ENCODE results near the gene KIAA0319L.
"Not testable (repeated sequence)": the region's sequence is repeated elsewhere in the genome, so short reads cannot be mapped to it uniquely, and the experiment has no call there.

Gene KIAA0319L

DNA sequence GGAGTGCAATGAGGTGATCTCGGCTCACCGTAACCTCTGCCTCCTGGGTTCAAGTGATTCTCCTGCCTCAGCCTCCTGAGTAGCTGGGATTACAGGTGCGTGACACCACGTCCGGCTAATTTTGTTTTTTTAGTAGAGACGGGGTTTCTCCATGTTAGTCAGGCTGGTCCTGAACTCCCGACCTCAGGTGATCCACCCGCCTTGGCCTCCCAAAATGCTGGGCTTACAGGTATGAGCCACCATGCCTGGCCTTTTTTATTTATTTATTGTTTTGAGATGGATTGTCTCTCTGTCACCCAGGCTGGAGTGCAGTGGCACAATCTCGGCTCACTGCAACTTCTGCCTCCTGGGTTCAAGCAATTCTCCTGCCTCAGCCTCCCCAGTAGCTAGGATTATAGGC is 24.4 kb upstream of the KIAA0319L start:
- DNase-seq: not testable (repeated sequence)

DNA sequence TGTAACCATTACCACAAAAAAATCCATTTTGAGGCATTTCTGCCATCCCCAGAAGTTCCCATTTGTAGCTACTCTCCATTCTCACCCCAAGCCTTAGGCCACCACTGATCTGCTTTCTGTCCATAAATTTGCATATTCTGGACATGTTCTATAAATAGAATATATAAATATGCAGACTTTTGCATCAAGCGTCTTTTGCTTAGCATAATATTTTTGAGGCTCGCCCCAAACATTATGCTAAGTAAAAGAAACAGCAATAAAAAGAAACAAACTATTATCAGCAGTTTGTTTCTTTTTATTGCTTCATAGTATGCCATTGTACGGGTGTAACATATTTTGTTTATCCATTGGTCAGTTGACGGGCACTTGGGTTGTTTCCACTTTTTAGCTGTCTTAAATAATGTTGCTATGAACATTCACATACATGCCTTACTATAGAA is 23.8 kb upstream of the KIAA0319L start:
- no peak for DNase-seq

DNA sequence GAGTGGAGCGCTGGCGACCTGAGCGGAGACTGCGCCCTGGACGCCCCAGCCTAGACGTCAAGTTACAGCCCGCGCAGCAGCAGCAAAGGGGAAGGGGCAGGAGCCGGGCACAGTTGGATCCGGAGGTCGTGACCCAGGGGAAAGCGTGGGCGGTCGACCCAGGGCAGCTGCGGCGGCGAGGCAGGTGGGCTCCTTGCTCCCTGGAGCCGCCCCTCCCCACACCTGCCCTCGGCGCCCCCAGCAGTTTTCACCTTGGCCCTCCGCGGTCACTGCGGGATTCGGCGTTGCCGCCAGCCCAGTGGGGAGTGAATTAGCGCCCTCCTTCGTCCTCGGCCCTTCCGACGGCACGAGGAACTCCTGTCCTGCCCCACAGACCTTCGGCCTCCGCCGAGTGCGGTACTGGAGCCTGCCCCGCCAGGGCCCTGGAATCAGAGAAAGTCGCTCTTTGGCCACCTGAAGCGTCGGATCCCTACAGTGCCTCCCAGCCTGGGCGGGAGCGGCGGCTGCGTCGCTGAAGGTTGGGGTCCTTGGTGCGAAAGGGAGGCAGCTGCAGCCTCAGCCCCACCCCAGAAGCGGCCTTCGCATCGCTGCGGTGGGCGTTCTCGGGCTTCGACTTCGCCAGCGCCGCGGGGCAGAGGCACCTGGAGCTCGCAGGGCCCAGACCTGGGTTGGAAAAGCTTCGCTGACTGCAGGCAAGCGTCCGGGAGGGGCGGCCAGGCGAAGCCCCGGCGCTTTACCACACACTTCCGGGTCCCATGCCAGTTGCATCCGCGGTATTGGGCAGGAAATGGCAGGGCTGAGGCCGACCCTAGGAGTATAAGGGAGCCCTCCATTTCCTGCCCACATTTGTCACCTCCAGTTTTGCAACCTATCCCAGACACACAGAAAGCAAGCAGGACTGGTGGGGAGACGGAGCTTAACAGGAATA is 20.1 kb upstream of the KIAA0319L start:
- DNase-seq: peak in 1 of 56 donors; percentile 12

DNA sequence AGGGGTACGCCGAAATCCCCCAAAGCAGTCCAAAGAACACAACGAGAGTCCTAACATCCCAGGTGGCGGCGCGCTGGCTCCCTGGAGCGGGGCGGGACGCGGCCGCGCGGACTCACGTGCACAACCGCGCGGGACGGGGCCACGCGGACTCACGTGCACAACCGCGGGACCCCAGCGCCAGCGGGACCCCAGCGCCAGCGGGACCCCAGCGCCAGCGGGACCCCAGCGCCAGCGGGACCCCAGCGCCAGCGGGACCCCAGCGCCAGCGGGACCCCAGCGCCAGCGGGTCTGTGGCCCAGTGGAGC is 19.5 kb upstream of the KIAA0319L start:
- not testable (repeated sequence) for DNase-seq

DNA sequence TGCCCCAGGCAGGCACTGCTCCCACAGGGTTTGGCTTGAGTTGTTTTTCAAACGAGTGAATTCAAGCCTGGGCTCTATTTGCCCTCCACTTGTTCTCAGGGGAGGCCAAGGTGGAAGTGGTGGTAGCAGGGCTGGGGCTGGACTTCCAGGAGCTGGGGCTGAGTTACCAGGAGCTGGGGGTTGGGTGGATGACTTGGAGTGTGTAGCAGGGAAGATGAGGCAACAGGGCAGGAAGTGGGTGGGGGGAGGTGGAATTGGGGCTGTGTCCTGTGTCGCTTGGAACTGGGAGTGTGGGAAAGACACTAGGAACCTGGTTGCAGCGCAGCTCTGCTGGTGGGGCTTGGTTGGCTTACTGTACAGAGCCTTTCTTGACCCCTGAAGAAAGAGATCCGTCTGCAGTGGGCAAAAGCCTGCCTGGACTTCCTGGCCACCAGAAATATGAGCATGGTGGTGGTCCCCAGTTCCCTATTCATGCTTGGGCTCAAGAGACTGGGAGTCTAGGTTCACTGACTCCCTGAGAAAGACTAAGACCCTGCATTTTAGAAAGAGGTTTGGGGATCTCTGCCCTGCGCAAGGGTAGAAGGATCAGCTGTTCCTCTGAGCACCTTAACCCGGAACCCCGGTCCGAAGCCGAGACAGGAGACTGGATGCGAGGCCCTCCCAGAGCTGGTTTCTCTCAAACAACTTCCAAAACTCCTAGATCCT is 19.0 kb upstream of the KIAA0319L start:
- DNase-seq: no peak

DNA sequence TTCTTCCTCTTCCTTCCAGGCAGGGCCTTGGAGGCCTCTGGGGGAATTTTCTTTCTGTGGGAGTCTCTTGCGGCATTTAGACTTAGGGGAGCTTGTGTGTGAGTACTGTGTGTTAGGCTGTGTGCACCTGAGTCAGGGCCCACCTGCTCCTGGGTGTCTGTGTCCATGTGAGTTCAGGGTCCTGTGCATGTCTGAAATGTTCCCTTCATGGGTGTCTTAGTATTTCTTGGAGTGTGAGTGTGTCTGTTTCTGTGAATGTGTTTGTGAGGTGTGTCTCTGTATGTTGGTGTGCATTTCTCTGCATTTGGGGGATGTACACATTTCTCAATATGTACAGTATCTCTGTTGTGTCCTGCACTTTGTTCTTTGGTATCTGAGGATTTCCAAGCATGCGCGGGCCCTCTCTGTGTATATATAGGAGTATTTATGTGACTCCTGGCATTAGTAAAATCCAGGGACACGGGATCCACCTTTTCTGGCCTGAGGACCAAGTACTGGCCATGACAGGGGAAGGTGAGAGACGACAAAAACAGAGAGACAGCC is 18.3 kb upstream of the KIAA0319L start:
- no peak for DNase-seq

DNA sequence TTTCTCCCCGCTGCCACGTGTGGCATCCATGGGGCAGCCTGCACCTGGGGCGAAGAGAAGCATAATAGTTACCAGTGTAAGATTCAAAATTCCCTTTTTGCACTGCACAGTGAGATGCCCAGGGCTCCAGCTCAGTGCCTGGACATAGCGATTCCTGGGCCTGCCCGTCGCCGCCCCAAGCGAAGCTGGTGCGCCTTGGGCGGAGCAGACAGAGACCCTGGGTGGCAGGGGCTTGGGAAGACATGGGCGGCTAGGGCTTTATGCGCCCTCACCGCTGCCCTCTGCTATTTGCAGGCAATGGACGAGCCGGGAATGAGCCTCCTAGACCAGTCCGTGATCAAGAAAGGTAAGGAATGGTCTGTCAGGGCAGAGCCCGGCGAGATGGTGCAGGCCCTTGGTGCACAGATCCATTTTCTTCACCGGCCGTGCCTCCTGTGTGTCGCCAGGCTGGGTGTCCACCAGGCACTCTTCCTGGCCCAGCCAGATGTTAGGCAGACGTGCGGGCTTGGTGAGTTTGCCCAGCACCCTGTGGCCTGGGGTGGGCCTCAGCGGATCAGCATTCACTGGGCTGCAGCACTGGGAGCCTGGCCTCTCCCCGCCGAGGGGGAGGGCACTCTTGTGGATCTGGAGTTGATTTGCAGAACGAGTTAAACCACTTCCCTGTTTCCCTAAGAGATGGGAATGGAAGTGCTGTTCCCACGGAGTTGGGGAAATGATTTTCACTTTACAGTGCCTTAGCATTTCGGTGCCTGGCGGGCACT is 17.6 kb upstream of the KIAA0319L start:
- no peak for DNase-seq

DNA sequence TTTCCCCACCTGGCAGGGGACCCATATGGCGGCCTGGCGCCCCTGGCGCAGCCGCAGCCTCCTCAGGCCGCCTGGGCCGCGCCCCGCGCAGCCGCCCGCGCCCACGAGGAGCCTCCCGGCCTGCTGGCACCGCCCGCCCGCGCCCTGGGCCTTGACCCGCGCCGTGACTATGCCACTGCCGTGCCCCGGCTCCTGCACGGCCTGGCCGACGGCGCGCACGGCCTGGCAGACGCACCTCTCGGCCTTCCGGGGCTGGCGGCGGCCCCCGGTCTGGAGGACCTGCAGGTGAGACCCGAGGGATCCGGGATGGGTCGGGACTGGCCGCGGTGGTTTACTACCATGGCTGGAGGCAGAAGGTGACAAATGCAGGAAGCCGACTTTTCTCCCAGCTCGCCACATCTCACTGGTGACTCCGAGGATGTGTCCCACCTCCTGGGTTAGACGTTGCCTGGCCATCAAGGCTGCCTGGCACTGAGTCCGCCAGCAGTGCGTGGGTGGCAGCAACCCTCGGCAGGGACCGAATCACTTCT is 17.0 kb upstream of the KIAA0319L start:
- DNase-seq: no peak

DNA sequence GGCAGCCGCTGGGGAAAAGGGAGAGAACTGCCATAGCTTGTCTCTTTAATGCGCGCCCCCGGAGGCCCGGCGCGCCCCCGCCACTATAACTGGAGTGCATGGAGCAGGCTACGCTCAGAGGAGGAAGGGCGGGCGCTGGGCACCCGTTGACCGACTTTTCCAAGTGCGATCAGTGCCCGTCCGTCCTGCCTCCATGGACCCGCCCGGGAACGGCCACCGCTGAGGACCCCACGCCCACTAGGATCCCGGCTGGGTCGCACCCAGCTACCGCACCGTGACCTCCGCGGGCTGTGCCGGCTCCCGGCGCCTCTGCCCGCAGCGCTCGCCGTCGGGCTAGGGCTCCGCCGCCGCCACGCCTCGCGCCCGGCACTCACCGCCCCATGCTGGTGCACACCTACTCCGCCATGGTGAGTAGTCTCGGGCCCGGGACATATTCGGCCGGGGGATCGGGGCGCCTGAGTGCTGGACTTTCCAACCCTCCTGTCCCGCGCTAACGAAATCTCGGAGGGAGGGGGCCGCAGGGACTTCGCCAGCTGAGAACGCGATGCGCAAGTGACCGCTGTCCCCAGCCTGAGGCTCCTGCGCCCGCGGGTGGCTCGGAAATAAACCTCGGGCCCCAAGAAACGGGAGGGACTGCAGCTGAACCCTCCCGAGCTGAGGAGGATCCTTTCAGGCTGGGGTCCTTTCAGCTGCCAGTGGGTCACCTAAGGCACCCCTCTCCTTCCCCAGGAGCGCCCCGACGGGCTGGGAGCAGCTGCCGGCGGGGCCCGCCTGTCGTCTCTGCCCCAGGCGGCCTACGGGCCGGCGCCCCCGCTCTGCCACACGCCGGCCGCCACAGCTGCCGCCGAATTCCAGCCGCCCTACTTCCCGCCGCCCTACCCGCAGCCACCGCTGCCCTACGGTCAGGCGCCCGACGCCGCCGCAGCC is 16.3 kb upstream of the KIAA0319L start, which contains the start of gene TFAP2E:
Gene TFAP2E (plus strand): TSS at position 117 of the 927 bp plus-strand sequence. CDS start 264 bp downstream, at position 381.
- DNase-seq: peak in 36 of 56 donors; percentile 15 to 73 (median 32)

DNA sequence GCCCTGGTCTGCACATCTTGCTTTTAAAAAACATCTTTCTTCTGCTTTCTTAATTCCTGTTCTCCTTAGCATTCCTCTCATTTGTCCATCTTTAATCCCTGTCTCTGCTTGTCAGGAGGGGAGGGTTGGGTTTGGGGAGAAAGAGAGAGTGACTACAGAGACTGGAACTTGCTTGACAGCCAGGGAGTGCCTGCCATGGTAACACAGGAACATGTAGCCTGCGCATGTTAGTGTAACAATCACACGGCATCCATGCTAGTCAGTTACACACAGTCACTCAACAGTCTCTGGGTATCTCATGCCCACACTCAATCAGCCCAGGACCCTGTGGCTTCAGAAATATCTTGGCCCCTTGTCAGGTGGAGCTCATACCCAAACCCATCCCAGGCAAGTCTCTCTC is 15.1 kb upstream of the KIAA0319L start:
- DNase-seq: no peak

DNA sequence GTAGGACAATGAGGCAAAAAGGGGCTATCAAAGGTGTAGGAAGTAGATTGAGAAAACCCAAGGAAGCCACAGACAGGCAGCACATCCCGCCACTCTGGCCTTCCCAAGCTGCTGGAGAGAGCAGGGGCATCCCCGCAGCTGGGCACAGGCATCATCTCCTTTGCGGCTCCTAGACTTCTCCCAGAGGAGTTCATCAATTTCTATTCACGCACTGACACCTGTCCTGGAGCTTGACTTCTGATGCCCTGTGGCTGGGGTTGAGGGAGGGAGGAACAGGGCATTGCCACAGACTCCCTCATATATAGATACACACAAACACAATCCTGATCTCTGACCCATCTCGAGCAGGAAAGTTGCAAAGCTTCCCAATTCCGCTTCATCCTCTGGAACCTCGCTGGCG is 14.1 kb upstream of the KIAA0319L start:
- DNase-seq: no peak

DNA sequence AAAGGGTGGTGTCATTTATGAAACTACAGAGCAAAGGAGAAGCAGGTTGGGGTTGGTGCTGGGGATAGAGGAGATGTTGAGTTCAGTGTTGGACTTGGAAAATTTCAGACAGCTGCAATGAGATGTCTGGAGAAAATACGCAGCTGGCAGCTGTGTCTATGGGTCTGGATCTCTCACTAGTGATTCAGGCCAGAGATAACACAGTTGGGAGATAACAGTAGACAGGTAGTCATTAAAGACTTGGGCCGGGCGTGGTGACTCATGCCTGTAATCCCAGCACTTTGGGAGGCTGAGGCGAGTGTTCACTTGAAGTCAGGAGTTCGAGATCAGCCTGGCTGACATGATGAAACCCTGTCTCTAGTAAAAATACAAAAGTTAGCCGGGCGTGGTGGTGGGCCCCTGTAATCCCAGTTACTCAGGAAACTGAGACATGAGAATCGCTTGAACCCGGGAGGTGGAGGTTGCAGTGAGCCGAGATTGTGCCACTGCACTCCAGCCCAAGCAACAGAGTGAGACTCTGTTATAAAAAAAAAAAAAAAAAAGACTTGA is 13.5 kb upstream of the KIAA0319L start:
- no peak for DNase-seq

DNA sequence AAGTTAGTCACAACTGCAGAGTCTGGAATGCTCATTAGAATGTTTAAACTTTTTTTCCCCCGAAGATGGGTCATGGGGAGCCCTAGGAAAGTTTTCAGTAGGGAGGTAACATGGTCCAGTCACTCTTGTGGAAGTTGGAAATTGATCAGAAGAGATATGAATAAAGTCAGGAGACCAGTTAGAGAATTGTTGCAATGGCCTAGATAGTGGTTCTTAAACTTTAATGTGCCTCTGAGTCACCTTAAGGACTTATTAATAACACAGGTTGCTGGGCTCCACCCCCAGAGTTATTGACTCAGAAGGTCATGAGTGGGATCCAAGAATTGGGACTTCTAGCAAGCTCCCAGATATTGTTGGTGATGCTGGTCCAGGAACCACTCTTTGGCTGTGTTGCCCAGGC is 12.7 kb upstream of the KIAA0319L start:
- no peak for DNase-seq

DNA sequence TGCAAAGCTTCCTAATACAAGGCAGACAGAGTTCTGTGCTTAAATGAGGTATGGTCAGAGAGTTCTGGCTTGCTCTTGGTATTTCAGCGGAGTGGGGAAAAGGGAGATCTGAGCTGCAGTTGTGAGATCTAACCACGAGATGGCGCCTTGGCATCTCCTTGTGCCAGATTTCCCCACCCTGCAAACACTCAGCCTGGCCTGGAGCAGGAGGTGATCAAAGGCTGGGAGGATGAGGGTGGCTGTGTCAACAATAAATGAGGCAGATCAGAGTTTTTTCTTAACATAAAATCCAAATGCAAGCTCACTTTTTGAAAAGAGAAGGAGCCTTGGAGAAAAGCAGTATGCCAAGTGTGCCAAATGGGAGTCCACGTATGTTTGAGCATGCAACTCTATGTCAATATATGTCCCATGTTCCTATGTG is 11.8 kb upstream of the KIAA0319L start:
- peak in 46 of 56 donors; percentile 17 to 83 (median 52) for DNase-seq

DNA sequence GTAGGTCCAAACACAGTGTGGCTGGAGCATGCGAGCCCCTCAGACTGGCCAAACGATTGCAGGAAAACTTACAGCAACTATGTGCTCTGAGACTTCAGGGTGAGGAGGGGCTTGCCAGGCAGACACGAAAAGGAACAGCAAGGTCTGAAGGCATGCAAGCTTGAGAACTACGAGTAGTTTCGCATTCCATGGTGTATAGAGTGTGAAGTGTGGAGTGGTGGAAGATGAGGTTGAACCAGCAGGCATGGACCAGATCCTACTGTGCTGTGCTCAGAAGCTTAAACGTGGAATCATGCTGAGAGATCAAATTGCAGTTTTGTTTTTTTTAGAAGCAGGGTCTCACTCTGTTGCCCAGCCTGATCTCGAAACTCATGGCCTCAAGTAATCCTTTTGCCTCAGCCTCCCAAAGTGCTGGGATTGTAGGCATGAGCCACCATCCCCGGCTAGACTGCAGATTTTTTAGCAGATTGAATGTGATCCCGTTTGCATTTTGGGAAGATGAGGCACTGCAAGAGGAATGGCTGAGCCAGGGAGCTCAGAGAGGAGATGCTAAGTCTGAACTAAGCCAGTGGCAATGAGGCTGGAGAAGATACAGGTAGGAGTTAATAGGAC is 10.8 kb upstream of the KIAA0319L start:
- DNase-seq: no peak

DNA sequence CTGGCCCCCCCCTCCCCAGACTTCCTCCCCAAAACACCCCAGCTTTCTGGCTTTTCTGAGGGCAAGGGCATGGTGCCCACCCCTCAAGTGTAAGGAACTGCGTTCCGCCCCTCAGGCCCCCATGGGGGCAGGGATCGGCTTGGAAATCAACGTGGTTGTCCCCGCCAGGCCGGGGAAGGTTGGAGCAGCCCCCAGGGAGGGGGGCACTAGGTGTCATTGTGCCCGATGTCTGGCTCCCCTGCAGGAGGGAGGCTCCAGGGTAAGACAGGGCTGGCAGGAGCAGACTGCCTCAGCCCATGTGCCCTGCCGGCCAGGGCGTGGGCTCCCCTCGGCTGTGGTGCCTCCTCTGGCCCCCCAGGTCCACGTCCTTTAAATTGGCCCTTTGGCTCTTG is 8.5 kb upstream of the KIAA0319L start:
- DNase-seq: no peak

DNA sequence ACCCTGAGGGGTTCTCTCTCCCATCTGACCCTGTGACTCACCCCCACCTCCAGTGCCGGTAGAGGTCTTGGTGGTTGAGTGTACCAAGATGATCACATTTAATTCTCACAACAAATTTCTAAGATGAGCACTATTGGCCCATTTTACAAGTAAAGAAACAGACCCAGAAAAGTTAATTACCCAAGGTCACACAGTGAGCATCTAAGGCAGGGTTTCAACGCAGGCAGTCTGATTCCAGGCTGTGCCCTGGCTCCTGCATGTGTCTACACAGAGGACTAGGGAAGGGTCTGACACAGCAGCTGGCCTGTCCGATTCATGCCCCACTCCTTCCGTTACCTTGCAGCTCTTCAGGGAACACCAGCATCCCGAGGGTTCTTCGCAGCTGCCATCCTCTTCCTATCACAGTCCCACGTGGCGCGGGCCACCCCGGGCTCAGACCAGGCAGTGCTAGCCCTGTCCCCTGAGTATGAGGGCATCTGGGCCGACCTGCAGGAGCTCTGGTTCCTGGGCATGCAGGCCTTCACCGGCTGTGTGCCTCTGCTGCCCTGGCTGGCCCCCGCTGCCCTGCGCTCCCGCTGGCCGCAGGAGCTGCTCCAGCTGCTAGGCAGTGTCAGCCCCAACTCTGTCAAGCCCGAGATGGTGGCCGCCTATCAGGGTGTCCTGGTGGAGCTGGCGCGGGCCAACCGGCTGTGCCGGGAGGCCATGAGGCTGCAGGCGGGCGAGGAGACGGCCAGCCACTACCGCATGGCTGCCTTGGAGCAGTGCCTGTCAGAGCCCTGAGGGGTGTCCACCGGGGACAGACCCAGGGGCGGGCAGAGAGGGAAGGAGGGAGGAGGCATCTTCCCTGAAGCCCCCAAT is 7.9 kb upstream of the KIAA0319L start:
- no peak for DNase-seq

Data from nucleus accumbens (tissue), 56 donors.